CD4-positive, alpha-beta T cell treated with Interleukin-12 subunit alpha and Interleukin-12 subunit beta, for 1 hour (primary cell): ENCODE measurements around the gene B3GNT9.

Experiments used
- DNase-seq: peaks from one replicate; pipeline ENCODE4 v3.0.0-alpha.2; 2020

The B3GNT9 gene

DNA sequence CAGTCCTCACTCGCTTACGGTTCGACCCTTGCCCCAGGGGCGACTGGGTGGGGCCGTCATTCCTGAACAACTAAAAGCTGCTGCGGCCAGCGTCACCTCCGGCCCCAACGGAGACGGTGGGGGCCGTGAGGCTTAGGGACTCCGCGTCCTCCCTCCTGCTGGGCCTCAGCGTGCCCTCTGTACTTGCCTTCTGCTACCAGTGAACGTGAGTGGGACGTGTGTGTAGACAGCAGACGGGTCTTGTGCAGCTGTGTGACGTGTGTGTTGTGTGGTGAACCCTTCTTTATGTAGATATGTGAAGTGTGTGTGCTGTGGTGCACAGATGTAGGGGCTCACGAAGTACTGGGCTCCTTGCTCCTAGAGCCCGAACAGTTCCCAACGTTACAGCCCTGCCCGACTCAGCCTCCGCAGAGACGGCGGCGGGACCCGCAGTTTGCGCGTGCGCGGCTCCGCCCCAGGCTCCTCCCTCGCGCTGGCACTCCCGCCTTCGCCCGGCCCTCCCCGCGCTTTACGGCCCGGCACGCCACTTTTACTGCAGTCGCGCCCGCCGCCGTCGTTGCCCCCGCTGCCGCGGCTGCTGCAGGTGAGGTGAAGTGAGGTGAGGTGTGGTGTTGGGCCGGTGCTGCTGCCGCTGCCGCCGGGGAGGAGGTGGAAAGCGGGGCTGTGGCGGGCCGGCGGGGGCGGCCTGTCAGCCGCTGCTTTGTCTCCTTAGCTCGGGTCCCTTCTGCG, 41.2 kb downstream of the B3GNT9 start, which contains the start of gene PHAF1:
PHAF1 (plus strand) TSS at position 535 of the 729 bp plus-strand sequence. CDS start 235 bp downstream, outside the sequence.
- DNase-seq: peak; percentile 96

DNA sequence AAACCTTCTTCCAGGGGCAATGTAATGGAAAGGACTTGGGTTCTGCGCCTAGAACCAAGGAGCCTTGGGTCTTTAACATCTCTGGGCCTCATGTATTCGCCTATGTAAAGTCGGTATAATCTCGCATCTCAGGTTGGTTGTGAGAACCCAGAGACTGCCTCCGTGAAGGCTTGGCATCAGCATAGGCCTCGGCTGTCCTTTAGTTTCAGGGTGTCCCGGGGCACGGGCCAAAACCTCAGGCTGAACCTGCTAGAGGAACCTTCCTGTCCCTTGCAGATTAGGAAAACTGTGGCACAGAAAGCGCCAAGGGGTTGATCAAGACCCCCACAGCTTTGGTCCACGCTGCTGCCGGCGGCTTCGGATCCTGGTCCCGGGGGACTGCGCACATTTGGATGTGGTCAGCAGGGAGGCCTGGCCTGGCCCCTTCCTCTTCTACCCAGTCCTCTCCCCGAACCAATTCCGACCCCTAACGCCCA, 41.8 kb downstream of the B3GNT9 start:
- no peak for DNase-seq

DNA sequence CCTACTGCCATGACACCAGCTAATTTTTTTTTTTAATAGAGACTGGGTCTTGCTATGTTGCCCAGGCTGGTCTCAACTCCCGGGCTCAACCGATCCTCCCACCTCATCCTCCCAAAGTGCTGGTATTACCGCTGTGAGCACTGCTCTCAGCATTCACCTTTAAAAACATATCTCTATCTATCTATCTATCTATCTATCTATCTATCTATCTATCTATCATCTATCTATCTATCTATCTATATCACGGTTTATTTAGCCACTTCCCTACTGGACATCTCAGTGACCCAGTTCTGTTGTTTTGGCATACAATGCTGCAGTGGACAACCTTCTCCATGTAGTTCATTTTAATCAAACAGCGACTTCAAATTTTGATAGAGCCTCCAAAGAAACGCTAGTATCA, 42.3 kb downstream of the B3GNT9 start:
- no peak for DNase-seq

DNA sequence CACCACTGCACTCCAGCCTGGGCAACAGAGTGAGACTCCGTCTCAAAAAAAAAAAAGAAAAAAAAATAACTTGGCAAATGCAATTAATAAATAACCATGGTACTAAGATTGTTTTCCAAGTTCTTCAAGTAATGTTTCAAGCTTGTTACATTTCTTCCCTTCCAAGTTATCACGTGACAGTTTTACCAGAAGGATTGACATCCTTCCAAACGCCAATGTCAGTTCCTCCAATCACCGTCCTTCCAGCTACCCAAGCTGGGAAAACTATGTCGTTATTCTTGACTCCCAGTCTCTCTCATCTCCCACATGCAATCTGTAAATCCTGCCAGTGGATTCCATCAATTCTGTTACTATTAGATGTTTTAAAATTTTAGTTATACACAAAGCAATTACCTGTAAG, 44.9 kb downstream of the B3GNT9 start:
- DNase-seq: no peak

DNA sequence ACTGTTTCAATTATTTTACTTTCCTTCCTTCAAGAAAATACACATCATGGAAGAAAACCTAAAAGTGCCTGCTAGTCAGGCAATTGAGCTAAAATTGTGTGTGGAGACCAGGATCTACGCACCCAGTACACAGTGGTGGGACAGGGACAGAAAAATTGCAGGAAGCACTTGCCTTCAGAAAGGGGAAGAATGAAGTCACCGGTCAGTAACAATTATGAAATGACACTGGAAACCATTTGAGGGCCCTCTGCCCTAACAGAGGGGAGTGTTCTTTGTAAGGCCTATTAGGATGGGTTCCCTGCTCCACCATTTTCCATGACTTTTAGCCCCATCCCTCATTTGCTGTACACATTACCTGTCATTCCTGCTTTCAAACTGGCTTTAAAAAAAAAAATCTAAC, 45.6 kb downstream of the B3GNT9 start:
- no peak for DNase-seq

DNA sequence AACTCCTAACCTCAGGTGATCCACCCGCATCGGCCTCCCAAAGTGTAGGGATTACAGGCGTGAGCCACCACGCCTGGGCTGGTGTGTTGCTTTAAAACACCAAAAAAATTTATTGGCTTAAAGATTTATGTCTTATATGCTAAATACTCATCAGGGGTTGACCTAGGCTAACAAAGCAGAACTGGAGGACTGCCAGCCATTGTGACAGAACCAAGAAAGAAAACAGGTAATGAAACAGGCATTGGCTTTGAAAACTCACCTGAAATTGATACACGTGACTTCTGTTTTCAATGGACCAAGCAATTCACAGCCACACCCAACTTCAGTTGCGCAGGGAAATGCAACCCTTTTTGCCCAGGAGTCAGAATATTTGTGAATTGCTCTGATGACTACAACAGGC, 46.0 kb downstream of the B3GNT9 start:
- no peak for DNase-seq

DNA sequence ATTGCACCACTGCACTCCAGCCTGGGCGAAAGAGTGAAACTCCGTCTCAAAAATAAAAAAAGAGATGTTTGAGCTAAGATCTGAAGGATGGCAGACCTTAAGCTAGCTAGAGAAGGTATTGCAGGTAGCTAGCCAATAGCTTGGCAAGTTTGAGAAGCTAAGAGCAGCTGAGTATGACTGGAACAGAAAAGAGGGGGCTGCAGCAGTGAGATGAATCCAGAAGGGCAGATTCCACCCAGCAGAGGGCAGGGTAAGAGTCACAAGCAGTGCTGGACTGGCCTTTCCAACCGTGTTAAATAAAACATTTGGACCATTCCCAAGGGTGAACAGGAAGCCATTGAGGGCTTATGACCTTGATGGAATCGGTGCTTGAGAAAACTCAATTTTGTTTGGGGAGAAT, 46.7 kb downstream of the B3GNT9 start:
- no peak for DNase-seq

DNA sequence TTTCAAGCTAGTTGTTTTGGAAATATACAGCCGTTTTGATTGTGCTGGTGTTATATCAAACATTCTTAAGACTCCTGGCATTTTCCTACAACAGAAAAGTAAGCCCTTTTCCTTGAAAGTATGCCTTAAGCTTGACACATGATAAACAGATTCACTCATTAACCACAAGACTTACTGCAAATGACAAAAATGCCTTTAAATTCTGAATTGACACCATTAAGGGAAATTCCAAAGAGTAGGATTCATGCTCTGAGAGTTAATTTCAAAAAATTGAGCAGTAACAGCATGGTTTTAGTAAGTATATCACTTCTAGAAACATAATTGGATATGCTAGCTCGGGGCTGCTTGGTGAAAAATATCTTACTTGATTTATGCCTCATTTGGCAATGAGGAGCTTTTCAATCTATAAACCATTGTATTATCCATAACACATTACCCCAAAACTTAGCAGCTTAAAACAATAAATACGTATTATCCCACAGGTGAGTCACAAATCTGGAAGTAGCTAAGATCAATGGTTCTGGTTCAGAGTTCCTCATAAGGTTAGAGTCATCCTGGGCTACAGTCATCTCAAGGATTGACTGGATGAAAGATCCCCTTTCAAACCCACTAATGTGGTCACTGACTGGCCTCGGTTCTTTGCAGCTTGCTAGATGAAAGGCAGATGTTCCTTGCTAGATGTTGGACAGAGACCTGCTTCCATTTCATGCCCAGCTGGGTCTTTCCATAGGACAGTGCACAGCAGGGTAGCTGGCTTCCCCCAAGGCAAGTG, 49.3 kb downstream of the B3GNT9 start:
- DNase-seq: no peak

DNA sequence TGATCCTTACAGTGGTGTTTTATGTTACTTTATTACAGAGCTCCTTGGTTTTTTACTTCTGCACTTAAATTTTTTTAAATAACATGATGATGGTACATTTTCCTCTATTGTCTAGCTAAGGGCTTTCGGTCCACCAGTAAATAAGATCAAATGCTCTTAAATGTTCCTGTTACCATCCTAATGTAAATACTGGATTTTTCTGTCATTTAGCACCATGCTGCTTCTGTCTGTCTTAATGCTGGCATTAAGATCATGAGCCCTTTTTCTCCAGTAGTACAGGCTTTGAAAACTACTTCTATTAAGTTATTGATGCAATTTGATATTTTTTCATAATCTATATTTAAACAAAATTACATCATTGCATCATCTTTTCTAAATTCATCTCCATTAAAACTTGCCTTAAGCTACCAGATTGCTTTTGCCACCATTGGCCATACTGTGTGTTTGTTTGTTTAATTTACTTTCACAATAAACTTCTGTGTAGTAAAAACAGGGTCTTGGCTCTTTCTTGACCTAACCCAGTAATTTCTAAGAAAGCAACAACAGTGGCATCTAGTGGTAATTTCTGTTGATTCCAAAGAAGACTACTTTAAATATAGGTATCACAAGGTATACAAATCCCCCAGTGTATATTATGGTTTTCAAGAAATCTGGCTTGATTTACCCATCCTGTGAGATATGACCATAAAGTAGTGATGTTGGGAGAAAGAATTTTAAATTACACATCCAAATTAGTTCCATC, 50.1 kb downstream of the B3GNT9 start:
- DNase-seq: peak; percentile 52

DNA sequence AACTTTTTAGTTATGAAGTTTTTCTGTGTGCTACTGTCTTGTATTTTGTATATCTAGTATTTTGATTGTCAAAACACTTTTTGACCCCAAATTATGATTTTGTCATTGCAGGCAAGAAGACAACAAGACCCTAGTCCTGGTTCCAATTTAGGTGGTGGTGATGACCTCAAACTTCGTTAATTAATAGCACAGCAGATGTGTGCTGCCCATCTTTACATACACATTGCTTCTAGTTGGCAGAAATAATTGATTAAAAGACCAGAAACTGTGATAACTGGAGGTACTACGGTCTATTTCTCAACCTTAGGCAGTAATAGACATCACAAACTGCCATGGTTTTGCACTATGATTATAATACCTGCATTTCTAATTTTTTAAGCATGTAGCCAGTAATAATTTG, 52.2 kb downstream of the B3GNT9 start:
- DNase-seq: no peak
